ENCODE results near the gene UPK3B. TPM values are rescaled to one million over a fixed set of nuclear protein-coding genes. Genes with fewer than 3 reads are reported as not detected.
A peak's percentile ranks its signal among the peaks of the same experiment; 100 is the strongest.
"Not testable (repeated sequence)": the region's sequence is repeated elsewhere in the genome, so short reads cannot be mapped to it uniquely, and the experiment has no call there.

Gene UPK3B
- total RNA-seq, 1 experiment from 2014 or later = 3.0 TPM

GRCh38 chr7:76507723-76508406 is 2.5 kb upstream of the UPK3B start:
- Histone ChIP-seq H3K36me3 (ENCODE audit: low read depth, low read length) (no peaks in the 10 kb centered on the region), H3K79me2 (ENCODE audit: low read length) (no peaks in the 10 kb centered on the region), H2AFZ (ENCODE audit: low read length) (no peak overlapping the region), H3K27ac (ENCODE audit: low read length) (no peak overlapping the region), H3K9ac (ENCODE audit: low read length) (no peak overlapping the region), H3K4me3 (ENCODE audit: low read length) (no peak overlapping the region), H3F3A (ENCODE audit: low read length, unreplicated experiment) (no peaks in the 10 kb centered on the region), H3K27me3 (ENCODE audit: low read length) (no peaks in the 10 kb centered on the region), H3K4me2 (ENCODE audit: low read length) (no peak overlapping the region), H3K4me1 (ENCODE audit: insufficient read depth, low read length) (peaks cover 13% of the 10 kb centered on the region), H3K9me3 (ENCODE audit: low read length) (no peaks in the 10 kb centered on the region), H4K20me1 (ENCODE audit: low read length) (no peaks in the 10 kb centered on the region), H3K9me2 (replicated peaks; ENCODE audit: low read length) (no peaks in the 10 kb centered on the region)
- DNase-seq = no peak
- TF ChIP-seq CTCF (conservative IDR thresholded peaks at IDR 0.05; ENCODE audit: low read depth, low read length) = no peak
- TF ChIP-seq EZH2 (IDR thresholded peaks at IDR 0.05; ENCODE audit: low read length, unreplicated experiment) = no peak
- TF ChIP-seq EZH2phosphoT487 (IDR thresholded peaks at IDR 0.05; ENCODE audit: borderline replicate concordance, low read length) = no peak
- intact Hi-C loops (cut with micrococcal nuclease) = no loop called here
- POLR2A ChIA-PET (ENCODE audit: unreplicated experiment) = no interaction called here
- CTCF ChIA-PET = no interaction called here
- TSS peak; percentile 3 for BruUV-seq (replicated peaks)
- no peak for ATAC-seq

- H3K4me3 ChIP-seq (ENCODE audit: low read length); POLR2A ChIA-PET (ENCODE audit: unreplicated experiment); BruUV-seq (replicated peaks): not testable (repeated sequence)
Measured at GRCh38 chr7:76511200-76511910, 1.0 kb downstream of the UPK3B start.

DNA sequence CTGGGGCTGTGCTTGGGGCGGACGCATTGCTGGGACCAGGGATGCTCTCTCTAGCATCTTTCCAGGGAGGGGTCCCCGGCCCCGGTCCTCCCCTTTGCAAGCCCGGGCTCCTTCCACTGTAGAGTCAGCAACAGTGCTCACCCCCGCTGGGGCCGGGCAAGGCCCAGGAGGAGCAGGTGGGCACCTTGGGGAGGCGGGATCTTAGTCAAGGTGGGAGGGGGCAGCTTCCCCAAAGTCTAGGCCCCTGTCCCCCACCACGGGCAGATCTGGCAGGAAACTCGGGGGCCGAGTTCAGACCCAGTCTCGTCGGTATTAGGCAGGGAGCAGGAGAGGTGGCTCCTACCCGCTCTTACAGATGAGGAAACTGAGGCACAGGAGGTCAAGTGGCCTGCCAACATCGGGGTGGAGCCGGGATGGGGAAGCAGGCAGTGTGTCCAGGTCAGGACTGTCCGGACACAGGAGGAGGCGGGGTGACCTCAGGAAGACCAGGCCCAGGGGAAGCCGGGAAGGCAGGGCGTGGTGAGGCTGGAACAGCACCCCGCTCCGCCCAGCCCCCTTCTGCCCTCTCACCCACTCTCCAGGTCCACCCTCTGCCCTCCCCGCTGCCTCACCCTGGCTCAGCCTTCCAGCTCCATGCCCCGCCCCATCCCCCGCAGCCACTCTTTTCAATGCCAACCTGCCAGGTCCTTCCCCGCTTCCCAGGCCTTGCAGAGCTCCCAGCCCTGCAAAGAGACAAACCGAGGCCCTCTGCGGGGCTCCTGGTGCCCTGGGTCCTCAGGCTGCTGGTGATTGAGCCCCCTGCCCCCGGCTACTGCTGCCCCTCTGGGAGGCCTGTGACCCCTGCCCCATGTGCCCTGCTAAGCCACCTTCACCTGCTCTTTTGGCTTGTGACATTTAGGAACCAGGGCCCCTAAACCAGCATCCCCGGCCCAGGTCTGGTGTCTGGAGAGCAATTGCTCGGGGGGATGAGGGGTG is 1.8 kb downstream of the UPK3B start:
- H3F3A ChIP-seq (ENCODE audit: low read length, unreplicated experiment); H3K9me3 ChIP-seq (ENCODE audit: low read length); DNase-seq; intact Hi-C loops (cut with micrococcal nuclease); H3K4me3 ChIP-seq (ENCODE audit: low read length); CTCF ChIA-PET; POLR2A ChIA-PET (ENCODE audit: unreplicated experiment); H3K9me2 ChIP-seq (replicated peaks; ENCODE audit: low read length); H4K20me1 ChIP-seq (ENCODE audit: low read length); H3K27me3 ChIP-seq (ENCODE audit: low read length); H3K36me3 ChIP-seq (ENCODE audit: low read depth, low read length); H2AFZ ChIP-seq (ENCODE audit: low read length); H3K79me2 ChIP-seq (ENCODE audit: low read length): not testable (repeated sequence)
- Histone ChIP-seq H3K4me1 (ENCODE audit: insufficient read depth, low read length) (peaks cover 19% of the 10 kb centered on the region), H3K27ac (ENCODE audit: low read length) (peak overlapping the region; percentile 55), H3K4me2 (ENCODE audit: low read length) (peak overlapping the region; percentile 48; the same call in 1 of the 2 replicates), H3K9ac (ENCODE audit: low read length) (peak overlapping the region; percentile 63)
- ATAC-seq = peak; percentile 89
- TSS peak; percentile 58 for BruUV-seq (replicated peaks)

More at GRCh38 chr7:76511200-76511910, 1.0 kb downstream of the UPK3B start:
- intact Hi-C loops (cut with micrococcal nuclease); H3K9ac ChIP-seq (ENCODE audit: low read length); H3K27ac ChIP-seq (ENCODE audit: low read length); CTCF ChIA-PET; ATAC-seq; H3F3A ChIP-seq (ENCODE audit: low read length, unreplicated experiment); H3K9me3 ChIP-seq (ENCODE audit: low read length); H3K79me2 ChIP-seq (ENCODE audit: low read length); H4K20me1 ChIP-seq (ENCODE audit: low read length); H2AFZ ChIP-seq (ENCODE audit: low read length); H3K36me3 ChIP-seq (ENCODE audit: low read depth, low read length); H3K27me3 ChIP-seq (ENCODE audit: low read length); H3K9me2 ChIP-seq (replicated peaks; ENCODE audit: low read length); DNase-seq; H3K4me2 ChIP-seq (ENCODE audit: low read length): not testable (repeated sequence)
- peaks cover 19% of the 10 kb centered on the region for H3K4me1 ChIP-seq (ENCODE audit: insufficient read depth, low read length)
